H1 (cell line): ENCODE results near the gene COL6A5. TPM values are rescaled to one million over a fixed set of nuclear protein-coding genes. Genes with fewer than 3 reads are reported as not detected.

ENCODE experiments used
- CTCF ChIA-PET: fragments of 300-600 bp; sonication (Branson Sonifier 250); formaldehyde crosslinking; loops from one replicate; lab custom pipeline; 2021; ENCODE audit not compliant: partially characterized antibody; lab: Charles Lee
- POLR2A ChIA-PET: fragments of 300-600 bp; sonication (Branson Sonifier 250); formaldehyde crosslinking; loops from one replicate; lab custom pipeline; 2021; ENCODE audit warnings: inconsistent platforms; ENCODE audit not compliant: partially characterized antibody; lab: Charles Lee
- DNase-seq, 2 experiments: peaks; one replicate each; pipeline versions ENCODE4 v3.0.0 to v3.0.0-alpha.2; 2010 to 2022; ENCODE audit warnings: low spot score in 2 of 2, low read depth in 1 of 2, mixed read lengths in 1 of 2
- FAIRE-seq: peaks from 2 replicates; lab custom pipeline; 2011; peaks lifted over from hg19 to GRCh38; lab: Jason Lieb, UNC
- H2AFZ ChIP-seq: 2 replicates; pipeline ENCODE4 v1.8.1; 2012; ENCODE audit warnings: low read length, inconsistent platforms
- H2AK5ac ChIP-seq: 2 replicates; pipeline ENCODE4 v1.6.1; 2013; ENCODE audit warnings: low read depth, low read length
- H2BK120ac ChIP-seq: replicated peaks from 2 replicates; pipeline ENCODE3; 2013; ENCODE audit warnings: low read depth, low read length, inconsistent platforms
- H2BK12ac ChIP-seq: 2 replicates; pipeline ENCODE4 v1.6.1; 2013; ENCODE audit warnings: low read depth, low read length
- H2BK15ac ChIP-seq: 2 replicates; pipeline ENCODE4 v1.6.1; 2013; ENCODE audit warnings: low read length
- H2BK20ac ChIP-seq: 2 replicates; pipeline ENCODE4 v1.6.1; 2013; ENCODE audit warnings: low read length
- H2BK5ac ChIP-seq: 2 replicates; pipeline ENCODE4 v1.6.1; 2013; ENCODE audit warnings: low read depth, low read length
- H3K14ac ChIP-seq: 2 replicates; pipeline ENCODE4 v1.6.1; 2013; ENCODE audit warnings: inconsistent platforms; ENCODE audit not compliant: insufficient read length
- H3K18ac ChIP-seq: 2 replicates; pipeline ENCODE4 v1.6.1; 2013; ENCODE audit warnings: low read length; ENCODE audit errors: extremely low read depth
- H3K23ac ChIP-seq: 2 replicates; pipeline ENCODE4 v1.6.1; 2013; ENCODE audit warnings: inconsistent platforms; ENCODE audit not compliant: insufficient read length
- H3K23me2 ChIP-seq: 2 replicates; pipeline ENCODE4 v1.6.1; 2013; ENCODE audit warnings: low read depth, low read length
- H3K27ac ChIP-seq: 2 replicates; pipeline ENCODE4 v1.6.1; 2011; ENCODE audit warnings: low read depth, low read length, inconsistent platforms
- H3K27me3 ChIP-seq, 4 experiments: replicated peaks in 1 of 4; 1 replicate in 1 of 4; 2 replicates in 3 of 4; pipeline versions ENCODE4 v1.6.1 to v1.8.1; 2011 to 2013; ENCODE audit warnings: low read length in 3 of 4, mild to moderate bottlenecking in 3 of 4, inconsistent platforms in 2 of 4, mixed read lengths in 2 of 4, moderate library complexity in 1 of 4; ENCODE audit not compliant: control insufficient read depth in 3 of 4, insufficient read depth in 3 of 4; ENCODE audit errors: extremely low read depth in 1 of 4
- H3K36me3 ChIP-seq, 4 experiments: 2 replicates each; pipeline versions ENCODE4 v1.6.1 to v1.8.1; 2011 to 2013; ENCODE audit warnings: mild to moderate bottlenecking in 4 of 4, low read length in 3 of 4, moderate library complexity in 2 of 4, control low read depth in 1 of 4, inconsistent platforms in 1 of 4; ENCODE audit not compliant: insufficient read depth in 4 of 4, control insufficient read depth in 2 of 4
- H3K4ac ChIP-seq: replicated peaks from 2 replicates; pipeline ENCODE3; 2013; ENCODE audit warnings: low read length, low read depth, mixed read lengths, inconsistent platforms; ENCODE audit not compliant: insufficient read length
- H3K4me1 ChIP-seq, 4 experiments: replicated peaks in 1 of 4; 1 replicate in 1 of 4; 2 replicates in 3 of 4; pipeline versions ENCODE4 v1.6.1 to v1.8.1; 2011 to 2013; ENCODE audit warnings: low read length in 3 of 4, inconsistent platforms in 2 of 4, mixed read lengths in 1 of 4; ENCODE audit not compliant: insufficient read depth in 4 of 4, control insufficient read depth in 3 of 4
- H3K4me2 ChIP-seq, 2 experiments: 2 replicates each; pipeline versions ENCODE4 v1.6.1 to v1.8.1; 2011 to 2013; ENCODE audit warnings: low read depth in 2 of 2, low read length in 2 of 2, control low read depth in 1 of 2, inconsistent platforms in 1 of 2, mild to moderate bottlenecking in 1 of 2; ENCODE audit not compliant: insufficient read depth in 1 of 2
- H3K4me3 ChIP-seq, 4 experiments: fragments of 200-600, 300-600 bp in 1 of 4; sonication (generic), shearing (Covaris generic), sonication (Bioruptor Twin) in 1 of 4; 2 replicates each; pipeline versions ENCODE4 v1.5.1 to v1.8.1; 2011 to 2016; ENCODE audit warnings: low read length in 4 of 4, low read depth in 3 of 4, control low read depth in 2 of 4, inconsistent platforms in 2 of 4, mild to moderate bottlenecking in 2 of 4, mixed read lengths in 1 of 4, moderate library complexity in 1 of 4; ENCODE audit not compliant: insufficient read depth in 2 of 4; ENCODE audit errors: extremely low read depth in 1 of 4
- H3K56ac ChIP-seq: replicated peaks from 2 replicates; pipeline ENCODE3; 2013; ENCODE audit warnings: low read depth, mild to moderate bottlenecking, mixed read lengths, low read length, inconsistent platforms; ENCODE audit not compliant: insufficient read length
- H3K79me1 ChIP-seq: 2 replicates; pipeline ENCODE4 v1.6.1; 2013; ENCODE audit warnings: low read depth, low read length, control low read depth
- H3K79me2 ChIP-seq, 2 experiments: 2 replicates each; pipeline versions ENCODE4 v1.6.1 to v1.8.1; 2012 to 2013; ENCODE audit warnings: low read length in 2 of 2, mild to moderate bottlenecking in 2 of 2, inconsistent platforms in 1 of 2; ENCODE audit not compliant: insufficient read depth in 2 of 2, control insufficient read depth in 1 of 2
- H3K9ac ChIP-seq, 4 experiments: replicated peaks in 1 of 4; 1 replicate in 1 of 4; 2 replicates in 3 of 4; pipeline versions ENCODE4 v1.6.1 to v1.8.1; 2011 to 2013; ENCODE audit warnings: low read depth in 3 of 4, low read length in 3 of 4, control low read depth in 2 of 4, mild to moderate bottlenecking in 2 of 4, moderate library complexity in 2 of 4, inconsistent platforms in 1 of 4; ENCODE audit errors: extremely low read depth in 1 of 4
- H3K9me3 ChIP-seq, 2 experiments: 2 replicates each; pipeline versions ENCODE4 v1.6.1 to v1.8.1; 2012 to 2013; ENCODE audit warnings: mild to moderate bottlenecking in 2 of 2, moderate library complexity in 2 of 2, control low read depth in 1 of 2, inconsistent platforms in 1 of 2, low read depth in 1 of 2, low read length in 1 of 2, mixed read lengths in 1 of 2; ENCODE audit not compliant: insufficient read depth in 2 of 2
- H4K20me1 ChIP-seq, 2 experiments: replicated peaks in 1 of 2; 2 replicates each; pipeline versions ENCODE3 to v1.8.1; 2011 to 2013; ENCODE audit warnings: inconsistent platforms in 2 of 2, low read length in 2 of 2, mild to moderate bottlenecking in 1 of 2; ENCODE audit not compliant: insufficient read depth in 2 of 2, control insufficient read depth in 1 of 2
- H4K5ac ChIP-seq: 2 replicates; pipeline ENCODE4 v1.6.1; 2013; ENCODE audit warnings: low read length, low read depth, mixed read lengths, inconsistent platforms; ENCODE audit not compliant: insufficient read length
- H4K8ac ChIP-seq: 2 replicates; pipeline ENCODE4 v1.8.0; 2013; ENCODE audit warnings: mild to moderate bottlenecking, moderate library complexity, low read length, inconsistent platforms; ENCODE audit not compliant: insufficient read depth; ENCODE audit errors: extremely low read depth
- H4K91ac ChIP-seq: replicated peaks from 2 replicates; pipeline ENCODE3; 2013; ENCODE audit warnings: low read length, mixed read lengths, inconsistent platforms; ENCODE audit not compliant: insufficient read length
- CBX5 ChIP-seq: fragments of 300-800, 300-1000 bp; sonication (generic); IDR thresholded peaks from 2 replicates; pipeline ENCODE4 v1.7.1; 2016; ENCODE audit warnings: antibody characterized with exemption, low read length, low read depth
- CTBP2 ChIP-seq: IDR thresholded peaks from 2 replicates; pipeline ENCODE4 v1.7.0; 2011; ENCODE audit warnings: borderline replicate concordance, mild to moderate bottlenecking, moderate library complexity, mixed read lengths, low read length; ENCODE audit not compliant: insufficient read depth, insufficient read length
- EGR1 ChIP-seq: IDR thresholded peaks from 2 replicates; pipeline ENCODE4 v1.6.1; 2011; ENCODE audit warnings: low read depth, low read length, borderline replicate concordance
- GTF2F1 ChIP-seq: IDR thresholded peaks from 2 replicates; pipeline ENCODE4 v1.6.1; 2012; ENCODE audit warnings: low read depth, low read length, improper control_type of control experiment, borderline replicate concordance
- POLR2AphosphoS5 ChIP-seq: IDR thresholded peaks from 2 replicates; pipeline ENCODE4 v1.6.1; 2011; ENCODE audit warnings: low read depth, low read length
- RNF2 ChIP-seq: fragments of 200-900, 300-1000 bp; sonication (generic); IDR thresholded peaks from 2 replicates; pipeline ENCODE4 v1.7.1; 2016; ENCODE audit warnings: borderline replicate concordance, low read depth, mild to moderate bottlenecking, antibody characterized with exemption, low read length; ENCODE audit not compliant: poor library complexity, severe bottlenecking; ENCODE audit errors: missing control alignments
- SAP30 ChIP-seq: fragments of 300-600 bp; sonication (generic); IDR thresholded peaks from 2 replicates; pipeline ENCODE4 v1.7.1; 2012; ENCODE audit warnings: low read length, moderate library complexity, mild to moderate bottlenecking, inconsistent platforms; ENCODE audit not compliant: insufficient read depth, insufficient replicate concordance
- SIRT6 ChIP-seq: IDR thresholded peaks from one replicate; pipeline ENCODE4 v1.7.1; 2012; ENCODE audit warnings: low read length, inconsistent platforms
- TCF12 ChIP-seq: IDR thresholded peaks from 2 replicates; pipeline ENCODE4 v1.6.1; 2011; ENCODE audit warnings: low read depth, mild to moderate bottlenecking, low read length
- WGBS, 2 experiments: shearing (Covaris generic) in 1 of 2; methylation state at CpG; one replicate each; pipeline versions ENCODE4 v1.1.6 to v1.1.7; 2013 to 2015; ENCODE audit warnings: low lambda C conversion rate in 2 of 2, mixed read lengths in 2 of 2, inconsistent platforms in 1 of 2, low coverage in 1 of 2, missing lambda C conversion rate in 1 of 2; ENCODE audit not compliant: insufficient replicate concordance in 2 of 2, insufficient coverage in 1 of 2, insufficient read length in 1 of 2; ENCODE audit errors: extremely low coverage in 1 of 2, missing lambda C conversion rate in 1 of 2; 5-methylcytosine and 5-hydroxymethylcytosine counted together
- polyA plus RNA-seq, 7 experiments: library from polyadenylated mRNA; depleted of rRNA in 3 of 7; stranded (reverse) in 5 of 7; unstranded in 2 of 7; fragments of >200 nt in 5 of 7; fragments of 200-250 nt in 2 of 7; gene quantifications; 1 replicate in 5 of 7; 2 replicates in 1 of 7; 4 replicates in 1 of 7; pipeline versions ENCODE4 v1.2.1 to v1.2.3, GENCODE V29; 2011 to 2013; ENCODE audit warnings: missing spikeins in 2 of 7, mixed read lengths in 2 of 7
- total RNA-seq: library from RNA; stranded (reverse); fragmentation: NEBNext Ultra II Directional; extraction: Animal tissue kit (Norgen Biotek cat#: 25700); gene quantifications from 2 replicates; pipeline ENCODE4 v1.2.1, GENCODE V29; 2021

COL6A5 gene
- total and polyA plus RNA-seq, 2 of the 8 experiments (the other 6 are each of a cell fraction or from before 2014, with no cell fraction given) = 0.05 to 0.06 TPM

GRCh38 chr3:130423064-130423463, 77.6 kb downstream of the COL6A5 start:
- no peak overlapping the region for H2BK120ac ChIP-seq
- ChIA-PET CTCF (no interaction called here), POLR2A (no interaction called here)
- H2BK15ac ChIP-seq = no peak overlapping the region
- WGBS, 2 experiments = 91% methylated on average over 4 of the region's 4 CpGs; no CpG with 5 or more reads in 1 of the 2 experiments
- no peak overlapping the region for H2AK5ac ChIP-seq
- no peak overlapping the region for H3K4me3 ChIP-seq
- no peak for TF ChIP-seq POLR2AphosphoS5
- no peak for TF ChIP-seq CTBP2
- no peak for TF ChIP-seq TCF12
- no peak for TF ChIP-seq GTF2F1
- TF ChIP-seq CBX5 = no peak
- no peak for TF ChIP-seq RNF2
- TF ChIP-seq EGR1 = no peak
- no peak for TF ChIP-seq SIRT6
- no peak for TF ChIP-seq SAP30
- H4K91ac ChIP-seq = no peak overlapping the region
- no peak overlapping the region for H3K23ac ChIP-seq
- H4K8ac ChIP-seq = no peak overlapping the region
- DNase-seq = no peak
- no peaks in the 10 kb centered on the region for H3K23me2 ChIP-seq
- no peaks in the 10 kb centered on the region for H3K36me3 ChIP-seq
- H2BK12ac ChIP-seq = no peak overlapping the region
- H2AFZ ChIP-seq = no peak overlapping the region
- H3K79me1 ChIP-seq = no peaks in the 10 kb centered on the region
- no peak overlapping the region for H2BK5ac ChIP-seq
- no peaks in the 10 kb centered on the region for H3K4me1 ChIP-seq
- no peaks in the 10 kb centered on the region for H4K20me1 ChIP-seq
- FAIRE-seq = no peak
- H3K27me3 ChIP-seq = no peaks in the 10 kb centered on the region
- no peak overlapping the region for H3K56ac ChIP-seq
- no peak overlapping the region for H3K9ac ChIP-seq
- no peak overlapping the region for H2BK20ac ChIP-seq
- no peak overlapping the region for H4K5ac ChIP-seq
- no peaks in the 10 kb centered on the region for H3K9me3 ChIP-seq
- no peak overlapping the region for H3K18ac ChIP-seq
- no peak overlapping the region for H3K14ac ChIP-seq
- no peak overlapping the region for H3K4ac ChIP-seq
- no peak overlapping the region for H3K4me2 ChIP-seq
- H3K79me2 ChIP-seq = no peaks in the 10 kb centered on the region
- no peak overlapping the region for H3K27ac ChIP-seq
